GM19023 (cell line): ENCODE results near the gene PDK2.

Experiments used
- ATAC-seq: cut with Tn5 transposase; IDR thresholded peaks from one replicate; pipeline ENCODE4 v1.9.1; 2021; ENCODE audit warnings: mild to moderate bottlenecking, moderate library complexity; ENCODE audit not compliant: unreplicated experiment

Gene PDK2

GRCh38 chr17:50078430-50078829 is 16.7 kb upstream of the PDK2 start:
- ATAC-seq: no peak

GRCh38 chr17:50079334-50080095 is 15.6 kb upstream of the PDK2 start:
- ATAC-seq: no peak

- no peak for ATAC-seq
Observed at GRCh38 chr17:50080096-50080480, 15.1 kb upstream of the PDK2 start.

DNA sequence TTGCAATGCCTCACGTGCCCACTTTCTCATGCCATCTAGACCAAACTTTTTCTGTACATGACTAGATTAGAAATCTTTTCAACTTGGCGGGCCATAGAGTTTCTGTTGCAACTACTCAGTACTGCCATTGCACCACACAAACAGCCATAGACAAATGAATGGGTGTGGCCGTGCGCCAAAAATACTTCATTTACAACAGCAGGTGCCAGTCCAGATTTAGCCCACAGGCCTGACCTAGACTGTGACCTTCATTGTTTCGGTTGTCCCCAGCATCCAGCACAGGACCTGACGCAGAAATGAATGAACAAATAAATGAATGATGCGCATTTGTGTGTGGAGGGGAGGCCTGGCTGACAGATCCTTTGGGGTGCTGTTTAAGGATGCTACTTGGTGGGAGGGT is 14.3 kb upstream of the PDK2 start:
- no peak for ATAC-seq

GRCh38 chr17:50081757-50082156 is 13.4 kb upstream of the PDK2 start:
- ATAC-seq: no peak

DNA sequence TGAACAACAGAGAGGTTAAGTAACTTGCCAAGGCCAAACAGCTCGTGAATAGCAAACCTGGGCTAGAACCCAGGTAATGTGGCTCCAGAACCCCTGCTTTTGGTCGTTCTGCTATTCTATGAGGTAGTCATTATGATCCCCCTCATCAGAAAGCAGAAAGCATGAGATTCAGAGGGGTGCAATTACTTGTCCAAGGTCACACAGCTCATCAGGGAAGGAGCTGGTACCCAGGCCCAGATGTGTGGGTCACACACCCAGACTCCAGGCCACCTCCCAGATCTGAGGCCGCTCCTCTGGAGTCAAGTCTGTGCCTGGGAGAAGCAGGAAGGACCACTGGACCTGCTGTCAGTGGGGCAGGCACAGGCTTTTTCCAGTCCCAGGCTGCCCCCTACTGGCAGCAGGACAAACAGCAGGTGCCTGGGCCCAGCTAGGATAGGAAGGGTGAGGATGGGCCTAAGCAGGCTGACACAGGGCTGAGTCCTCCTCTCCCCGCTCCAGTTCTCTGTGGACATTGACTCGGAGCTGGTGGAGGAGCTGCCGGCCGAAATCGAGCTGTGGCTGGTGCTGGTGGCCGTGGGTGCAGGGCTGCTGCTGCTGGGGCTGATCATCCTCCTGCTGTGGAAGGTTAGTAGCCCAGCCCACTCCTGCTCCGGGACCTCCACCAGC is 7.8 kb upstream of the PDK2 start:
- peak; percentile 80 for ATAC-seq

- no peak for ATAC-seq
Observed at GRCh38 chr17:50087912-50088405, 7.2 kb upstream of the PDK2 start.

- ATAC-seq: no peak
Observed at GRCh38 chr17:50088952-50089825, 6.0 kb upstream of the PDK2 start.

GRCh38 chr17:50090071-50090470 is 5.1 kb upstream of the PDK2 start:
- no peak for ATAC-seq

DNA sequence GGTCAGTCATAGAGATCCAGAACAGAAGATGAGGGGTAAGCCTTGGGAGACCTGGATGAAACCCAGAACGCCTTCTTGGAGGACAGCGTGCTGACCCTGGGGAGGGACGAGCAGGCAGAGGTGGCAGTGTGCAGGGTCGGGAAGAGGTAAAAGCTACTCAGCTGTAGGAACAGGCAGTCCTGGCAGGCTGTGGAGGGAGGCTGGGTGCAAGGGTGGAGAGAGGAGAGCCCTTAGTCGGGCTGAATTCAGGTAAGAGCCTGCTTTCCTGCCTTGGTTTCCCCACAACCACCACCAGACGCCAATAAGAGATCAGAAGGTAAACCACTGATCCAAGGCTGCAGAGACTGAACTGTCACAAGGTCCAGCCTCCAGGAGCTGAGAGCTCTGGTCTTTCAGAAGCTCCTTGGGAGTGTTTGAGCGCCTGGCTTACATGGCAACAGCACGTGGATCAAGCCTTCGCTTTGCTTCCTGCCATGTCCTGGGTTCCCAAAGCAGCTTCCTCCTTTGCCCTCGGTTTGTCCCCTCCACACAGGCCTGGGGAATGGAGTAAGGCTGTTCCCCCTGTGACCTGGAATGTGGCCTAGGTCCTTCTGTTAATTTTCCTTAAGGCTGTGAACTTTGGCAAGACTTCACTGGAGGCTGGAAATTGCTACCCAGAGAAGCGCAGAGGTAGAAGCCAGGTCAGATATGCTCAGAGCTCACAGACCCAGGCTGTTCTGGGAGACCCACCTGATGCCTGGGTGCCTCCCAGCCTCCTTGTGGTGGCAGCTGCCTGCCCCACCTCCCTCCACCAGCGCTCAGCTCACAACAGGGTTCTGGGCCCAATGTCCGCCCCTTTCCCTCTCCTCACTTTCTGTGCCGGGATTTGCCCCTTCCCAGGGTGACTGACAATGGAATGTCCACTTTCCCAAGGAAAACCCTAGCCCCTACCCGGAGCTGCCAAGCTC is 3.9 kb upstream of the PDK2 start:
- ATAC-seq: no peak

DNA sequence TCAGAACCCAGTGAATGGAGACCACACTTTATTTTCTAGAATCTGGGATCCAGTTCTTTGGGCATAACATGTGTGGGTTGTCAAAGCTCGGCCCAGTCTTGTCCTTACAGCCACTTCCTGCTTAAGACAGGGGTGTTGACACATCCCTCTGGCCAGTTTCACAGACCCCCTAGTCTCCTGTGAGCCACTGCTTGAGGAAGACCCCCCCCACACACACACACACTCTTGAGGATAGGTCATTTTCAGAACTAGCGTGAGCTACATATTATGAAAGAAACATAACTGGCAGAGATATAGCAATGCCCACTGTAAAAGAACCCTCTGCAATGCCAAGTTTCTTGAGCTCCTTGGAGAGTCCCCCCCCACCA is 3.2 kb upstream of the PDK2 start:
- no peak for ATAC-seq

DNA sequence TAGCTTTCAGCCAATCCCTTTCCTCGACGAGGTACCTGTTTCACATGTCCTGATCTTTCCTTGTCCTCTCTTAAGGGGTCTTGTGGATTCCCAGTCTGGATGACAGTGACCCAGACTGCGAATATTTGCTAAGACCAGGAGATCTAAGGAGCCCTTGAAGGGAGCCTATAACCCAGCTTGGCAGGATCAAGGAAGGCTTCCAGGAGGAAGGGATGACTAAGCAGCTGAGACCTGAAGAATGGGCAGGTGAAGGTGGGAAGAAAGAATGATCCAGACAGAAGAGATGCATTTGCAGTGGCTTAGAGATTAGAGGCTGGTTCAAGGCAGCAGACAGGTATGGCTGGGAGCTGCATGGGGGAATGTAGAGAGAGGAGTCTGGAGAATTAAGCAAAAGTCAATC is 1.9 kb upstream of the PDK2 start:
- ATAC-seq: no peak

DNA sequence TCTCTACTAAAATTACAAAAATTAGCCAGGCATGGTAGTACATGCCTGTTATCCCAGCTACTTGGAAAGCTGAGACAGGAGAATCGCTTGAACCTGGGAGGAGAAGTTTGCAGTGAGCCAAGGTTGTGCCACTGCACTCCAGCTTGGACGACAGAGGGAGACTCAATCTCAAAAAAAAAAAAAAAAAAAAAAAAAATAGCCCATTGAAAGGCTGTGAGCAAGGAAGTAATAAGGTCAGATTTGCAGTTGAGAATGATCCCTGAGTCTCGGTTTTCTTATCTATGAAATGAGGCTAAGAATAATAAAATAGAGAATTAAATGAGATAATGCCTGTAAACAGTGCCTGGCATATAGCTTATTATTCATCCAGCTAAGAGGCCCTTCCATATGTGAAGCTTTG is 1.3 kb upstream of the PDK2 start:
- no peak for ATAC-seq

DNA sequence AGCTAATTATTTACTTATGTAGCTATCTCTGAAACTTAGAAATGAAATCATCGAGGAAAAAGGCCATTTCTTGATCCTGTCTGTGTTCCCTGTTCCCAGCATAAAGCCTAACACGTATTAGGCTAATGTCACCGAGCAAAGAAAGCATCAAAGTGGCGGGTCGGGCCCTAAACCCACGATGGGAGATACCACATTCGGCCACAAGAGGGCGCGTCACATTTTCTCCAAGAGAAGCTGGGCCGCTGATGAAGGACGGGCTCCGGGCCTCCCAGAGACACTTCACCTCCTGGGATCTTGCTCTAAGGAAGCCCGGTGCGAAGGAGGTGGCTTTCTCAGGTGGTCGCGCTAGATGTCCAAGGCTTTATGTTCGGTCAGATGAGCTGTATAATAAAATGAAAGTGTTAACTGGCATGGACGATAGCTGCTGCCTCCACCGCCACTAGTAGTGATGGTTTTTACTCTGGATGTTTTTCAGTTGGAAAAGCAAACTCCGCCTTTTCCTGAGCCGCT is 853 bp upstream of the PDK2 start:
- ATAC-seq: no peak

DNA sequence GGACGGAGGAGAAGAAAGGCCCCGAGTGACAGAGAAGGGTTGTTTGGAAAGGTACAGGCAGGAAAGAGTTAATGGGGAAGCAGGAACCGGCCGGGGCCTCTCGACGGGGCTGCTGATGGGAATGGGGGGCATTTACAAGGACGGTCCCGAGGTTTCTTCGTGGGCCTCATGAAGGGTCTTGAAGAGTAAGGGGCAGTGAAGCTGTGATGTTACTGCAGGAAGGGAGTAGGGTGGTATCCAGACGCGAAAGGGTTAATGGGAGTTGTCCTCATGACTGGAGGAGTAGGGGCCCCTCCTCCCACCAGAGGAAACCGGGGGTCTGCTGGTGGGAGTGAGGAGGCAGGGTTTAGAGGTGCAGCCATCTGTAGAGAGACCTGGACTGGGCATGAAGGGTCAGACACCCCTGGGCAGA is 481 bp downstream of the PDK2 start:
- ATAC-seq: no peak

DNA sequence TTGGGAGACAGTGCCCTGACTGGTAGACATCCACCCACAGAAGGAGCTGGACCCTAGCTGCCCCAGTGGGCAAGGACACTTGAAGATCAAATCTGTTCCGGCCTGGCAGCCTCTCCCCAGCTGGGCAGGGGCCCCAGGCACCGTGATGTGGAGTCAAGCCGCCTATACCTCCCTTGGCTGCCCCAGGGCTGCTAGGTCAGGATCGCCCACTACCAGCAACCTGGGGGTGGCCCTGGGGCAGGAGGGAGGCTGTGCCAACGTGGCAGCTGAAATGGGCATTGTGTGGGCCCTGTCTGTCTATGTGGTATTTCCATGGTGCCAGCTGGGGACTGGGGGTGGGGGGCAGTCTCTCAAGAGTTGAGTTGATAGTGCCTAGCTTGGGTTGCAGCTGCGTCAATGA is 941 bp downstream of the PDK2 start:
- ATAC-seq: no peak

DNA sequence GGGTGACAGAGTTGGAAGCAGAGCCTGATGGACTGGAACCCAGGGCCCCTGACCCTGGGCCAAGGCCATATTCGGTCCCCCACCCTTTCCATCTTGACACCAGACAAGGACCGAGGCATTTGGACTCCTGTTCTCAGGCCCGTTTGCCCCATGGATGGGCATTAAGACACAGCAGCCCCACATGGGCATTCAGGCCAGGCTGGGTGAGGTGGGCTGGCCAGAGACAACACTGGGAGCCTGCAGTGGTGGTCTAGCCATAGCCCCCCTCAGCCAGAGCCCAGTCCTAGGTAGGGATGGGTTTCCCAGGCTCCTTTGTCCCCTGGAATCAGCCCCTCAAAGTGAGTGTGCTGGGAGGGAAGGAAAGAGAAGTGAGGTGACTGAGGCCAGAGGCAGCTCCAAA is 1.6 kb downstream of the PDK2 start:
- ATAC-seq: no peak

DNA sequence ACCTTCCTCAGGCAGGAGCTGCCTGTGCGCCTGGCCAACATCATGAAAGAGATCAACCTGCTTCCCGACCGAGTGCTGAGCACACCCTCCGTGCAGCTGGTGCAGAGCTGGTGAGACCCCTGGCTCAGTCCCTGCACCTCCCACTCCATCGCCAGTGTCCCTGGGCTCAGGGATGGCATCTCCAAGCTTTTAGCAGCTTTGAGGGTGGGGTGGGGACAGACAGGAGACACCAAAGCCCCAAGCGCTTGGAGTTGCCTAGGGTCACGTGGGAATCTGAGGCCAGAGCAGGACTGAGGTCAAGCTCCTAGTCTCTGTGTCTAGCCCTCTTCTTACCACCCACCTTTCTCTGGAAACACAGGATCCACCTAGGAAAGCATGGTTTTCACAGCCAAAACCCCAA is 2.3 kb downstream of the PDK2 start:
- no peak for ATAC-seq

DNA sequence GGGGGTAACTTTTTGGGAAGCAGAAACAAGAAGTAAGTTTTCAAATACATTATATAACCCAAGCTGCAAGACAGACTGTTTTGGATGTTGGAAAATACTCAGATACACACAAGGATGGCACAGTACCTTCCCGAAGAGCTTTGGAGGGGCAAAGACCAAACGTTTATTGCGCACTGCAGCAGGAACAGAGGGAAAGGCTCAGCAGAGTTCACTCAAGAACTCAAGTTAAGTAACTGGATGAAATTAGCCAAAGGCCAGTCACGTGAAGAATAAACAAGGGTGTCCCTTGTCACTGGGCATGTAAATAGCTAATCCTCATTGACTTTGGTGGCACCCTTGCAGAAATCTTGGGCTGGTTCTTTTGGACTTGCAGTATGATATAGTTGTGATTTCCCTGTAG is 2.8 kb downstream of the PDK2 start:
- no peak for ATAC-seq

DNA sequence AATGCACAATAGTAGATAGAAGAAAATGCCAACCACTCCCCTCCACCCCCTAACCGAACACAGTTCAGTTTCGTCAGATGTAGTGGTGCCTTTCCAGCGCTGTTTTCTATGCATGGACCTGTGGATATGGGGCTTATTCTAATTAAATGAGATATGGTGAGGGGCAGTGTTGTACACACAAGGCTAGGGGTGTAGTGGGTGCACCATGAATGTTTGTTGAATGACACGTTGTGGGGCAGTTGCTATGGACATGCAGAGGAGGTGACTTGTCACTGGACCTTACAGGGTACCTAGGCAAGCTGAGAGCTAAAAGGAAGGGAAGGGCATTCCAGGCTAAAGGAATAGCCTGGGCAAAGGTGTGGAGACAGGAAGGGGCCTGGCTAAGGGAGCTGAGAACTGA is 3.4 kb downstream of the PDK2 start:
- no peak for ATAC-seq
